Left ventricle myocardium inferior (tissue), 1 donor: Measurements from ENCODE around the gene SRP9. TPM values are rescaled to one million over a fixed set of nuclear protein-coding genes. Genes with fewer than 3 reads are reported as not detected.
A peak's percentile ranks its signal among the peaks of the same experiment; 100 is the strongest.

ENCODE experiments used
- DNase-seq: peaks from one replicate; pipeline ENCODE4 v3.0.0-alpha.2; 2020
- H3K27ac ChIP-seq: fragments of 200-600 bp; replicated peaks from 2 replicates; pipeline ENCODE4 v1.8.0; 2021
- H3K27me3 ChIP-seq: fragments of 200-600 bp; 2 replicates; pipeline ENCODE4 v1.8.0; 2021; ENCODE audit warnings: low read depth
- H3K36me3 ChIP-seq: fragments of 200-600 bp; 2 replicates; pipeline ENCODE4 v1.8.0; 2021
- H3K4me1 ChIP-seq: fragments of 200-600 bp; 2 replicates; pipeline ENCODE4 v1.8.0; 2021
- H3K4me3 ChIP-seq: fragments of 200-600 bp; 2 replicates; pipeline ENCODE4 v1.8.0; 2021; ENCODE audit warnings: mild to moderate bottlenecking, moderate library complexity
- H3K9me3 ChIP-seq: fragments of 200-600 bp; replicated peaks from 2 replicates; pipeline ENCODE4 v1.8.0; 2021
- intact Hi-C: fragments of 100-400 bp; cut with micrococcal nuclease; formaldehyde crosslinking; loops from one replicate; pipeline ENCODE4 v1.11.0; 2022
- total RNA-seq: library from RNA; stranded (reverse); fragmentation: NEBNext Ultra II Directional; extraction: Animal tissue kit (Norgen Biotek cat#: 25700); gene quantifications from one replicate; pipeline ENCODE4 v1.2.1, GENCODE V29; 2021
- TF ChIP-seq, protein P1 (sequence below): fragments of 200-600 bp; IDR thresholded peaks from 2 replicates; pipeline ENCODE4 v1.8.0; 2021; ENCODE audit warnings: antibody characterized with exemption, mild to moderate bottlenecking, borderline replicate concordance
- donor health status: DM: no; HTN: yes; CAD: no; lungs with severe emphysema.

SRP9 gene
- total RNA-seq, 1 donor from 2014 or later, result 205 TPM

DNA sequence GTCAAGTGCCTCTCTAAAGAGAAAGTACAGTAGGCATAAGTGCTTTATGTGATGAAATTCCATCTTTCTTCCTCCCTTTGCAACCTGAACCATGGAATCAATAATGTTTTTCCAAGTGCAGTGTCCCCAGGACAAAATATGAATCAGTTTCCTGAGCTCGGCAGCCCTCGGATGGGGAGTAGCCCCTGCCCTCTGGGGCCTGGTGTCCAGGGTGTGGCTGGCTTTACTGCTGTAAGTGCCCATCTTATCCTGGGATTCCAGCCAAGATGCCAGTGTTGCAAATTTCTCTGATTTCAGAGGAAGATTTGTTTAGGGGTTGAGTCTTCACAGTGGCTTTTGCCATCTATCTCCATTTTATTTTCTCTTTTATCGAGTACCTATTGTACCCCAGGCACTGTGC is 40.5 kb upstream of the SRP9 start:
- no peaks in the 10 kb centered on the region for H3K27me3 ChIP-seq
- H3K9me3 ChIP-seq, result no peaks in the 10 kb centered on the region
- peak overlapping the region; percentile 79 for H3K27ac ChIP-seq
- H3K4me1 ChIP-seq, result peaks cover 25% of the 10 kb centered on the region
- TF ChIP-seq, protein P1, sequence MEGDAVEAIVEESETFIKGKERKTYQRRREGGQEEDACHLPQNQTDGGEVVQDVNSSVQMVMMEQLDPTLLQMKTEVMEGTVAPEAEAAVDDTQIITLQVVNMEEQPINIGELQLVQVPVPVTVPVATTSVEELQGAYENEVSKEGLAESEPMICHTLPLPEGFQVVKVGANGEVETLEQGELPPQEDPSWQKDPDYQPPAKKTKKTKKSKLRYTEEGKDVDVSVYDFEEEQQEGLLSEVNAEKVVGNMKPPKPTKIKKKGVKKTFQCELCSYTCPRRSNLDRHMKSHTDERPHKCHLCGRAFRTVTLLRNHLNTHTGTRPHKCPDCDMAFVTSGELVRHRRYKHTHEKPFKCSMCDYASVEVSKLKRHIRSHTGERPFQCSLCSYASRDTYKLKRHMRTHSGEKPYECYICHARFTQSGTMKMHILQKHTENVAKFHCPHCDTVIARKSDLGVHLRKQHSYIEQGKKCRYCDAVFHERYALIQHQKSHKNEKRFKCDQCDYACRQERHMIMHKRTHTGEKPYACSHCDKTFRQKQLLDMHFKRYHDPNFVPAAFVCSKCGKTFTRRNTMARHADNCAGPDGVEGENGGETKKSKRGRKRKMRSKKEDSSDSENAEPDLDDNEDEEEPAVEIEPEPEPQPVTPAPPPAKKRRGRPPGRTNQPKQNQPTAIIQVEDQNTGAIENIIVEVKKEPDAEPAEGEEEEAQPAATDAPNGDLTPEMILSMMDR, result no peak
- no peak overlapping the region for H3K4me3 ChIP-seq
- intact Hi-C loops, result no loop called here
- H3K36me3 ChIP-seq, result no peaks in the 10 kb centered on the region
- no peak for DNase-seq

DNA sequence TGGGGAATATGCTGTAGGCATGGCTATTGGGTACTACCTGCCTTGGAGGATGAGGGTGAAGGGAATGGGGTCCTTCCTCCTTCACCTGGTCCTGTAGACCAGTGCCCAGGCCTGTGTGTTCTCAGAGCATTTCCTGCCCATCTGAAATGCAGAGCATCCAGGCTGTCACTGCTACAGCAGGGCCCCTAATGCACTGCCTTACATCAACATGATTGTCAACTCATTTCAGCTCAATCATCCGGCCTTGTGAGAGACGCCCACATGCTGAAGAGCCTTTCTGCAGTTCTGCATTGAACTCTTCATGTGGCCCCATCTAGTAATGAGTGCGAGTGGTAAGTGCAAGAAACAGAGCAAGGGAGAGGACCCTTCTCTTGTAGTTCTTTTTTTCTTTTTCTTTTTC is 39.8 kb upstream of the SRP9 start:
- TF ChIP-seq, protein P1, result no peak
- Histone ChIP-seq H3K36me3 (no peaks in the 10 kb centered on the region), H3K9me3 (no peaks in the 10 kb centered on the region), H3K4me1 (peaks cover 25% of the 10 kb centered on the region), H3K27ac (no peak overlapping the region), H3K4me3 (no peak overlapping the region), H3K27me3 (no peaks in the 10 kb centered on the region)
- no peak for DNase-seq
- intact Hi-C loops, result no loop called here

DNA sequence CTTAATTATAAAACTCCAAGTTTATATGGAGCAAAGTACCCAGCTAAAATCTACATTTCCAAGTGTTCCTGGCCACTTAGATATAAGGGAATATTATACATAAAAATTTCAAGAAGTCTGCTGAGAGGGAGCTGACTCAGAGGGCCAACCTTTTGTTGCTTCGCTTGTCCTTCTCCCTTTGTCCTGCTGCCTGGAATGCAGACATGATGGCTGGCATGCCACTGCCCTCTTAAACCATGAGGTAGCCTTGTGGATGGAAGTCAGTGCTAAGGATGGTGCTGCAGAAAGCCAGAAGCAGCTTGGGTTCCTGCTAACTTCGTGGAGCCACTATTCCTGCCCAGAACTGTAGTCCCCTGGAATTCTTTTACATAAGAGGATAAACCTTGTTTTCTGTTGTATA is 38.9 kb upstream of the SRP9 start:
- Histone ChIP-seq H3K4me3 (no peak overlapping the region), H3K9me3 (no peaks in the 10 kb centered on the region), H3K27me3 (no peaks in the 10 kb centered on the region), H3K36me3 (no peaks in the 10 kb centered on the region), H3K4me1 (peaks cover 25% of the 10 kb centered on the region), H3K27ac (no peak overlapping the region)
- intact Hi-C loops, result no loop called here
- TF ChIP-seq, protein P1, result no peak
- no peak for DNase-seq

DNA sequence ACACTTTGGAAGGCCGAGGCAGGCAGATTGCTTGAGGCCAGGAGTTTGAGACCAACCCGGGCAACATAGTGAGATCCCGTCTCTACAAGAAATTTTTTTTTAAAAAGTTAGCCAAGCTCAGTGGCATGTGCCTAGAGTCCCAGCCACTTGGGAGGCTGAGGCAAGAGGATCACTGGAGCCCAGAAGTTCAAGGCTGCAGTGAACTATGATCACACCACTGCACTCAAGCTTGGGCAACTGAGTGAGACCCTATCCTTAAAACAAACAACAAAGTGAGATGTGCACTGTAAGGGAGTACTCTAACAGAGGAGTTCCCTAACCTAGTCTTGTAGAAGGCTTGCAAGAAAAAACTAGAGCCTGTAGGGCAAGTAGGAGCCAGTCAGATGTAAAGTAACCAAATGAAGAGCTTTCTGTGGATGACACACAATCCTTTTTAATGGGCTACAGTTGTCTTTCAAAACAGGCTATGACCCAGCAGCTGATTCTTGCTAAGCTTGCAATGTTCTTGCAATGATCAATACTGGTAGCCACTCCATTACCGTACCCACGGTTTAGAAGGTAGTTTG is 38.0 kb upstream of the SRP9 start:
- Histone ChIP-seq H3K27ac (no peak overlapping the region), H3K36me3 (no peaks in the 10 kb centered on the region), H3K9me3 (no peaks in the 10 kb centered on the region), H3K27me3 (no peaks in the 10 kb centered on the region), H3K4me1 (peaks cover 25% of the 10 kb centered on the region), H3K4me3 (no peak overlapping the region)
- intact Hi-C loops, result no loop called here
- TF ChIP-seq, protein P1, result no peak
- no peak for DNase-seq

DNA sequence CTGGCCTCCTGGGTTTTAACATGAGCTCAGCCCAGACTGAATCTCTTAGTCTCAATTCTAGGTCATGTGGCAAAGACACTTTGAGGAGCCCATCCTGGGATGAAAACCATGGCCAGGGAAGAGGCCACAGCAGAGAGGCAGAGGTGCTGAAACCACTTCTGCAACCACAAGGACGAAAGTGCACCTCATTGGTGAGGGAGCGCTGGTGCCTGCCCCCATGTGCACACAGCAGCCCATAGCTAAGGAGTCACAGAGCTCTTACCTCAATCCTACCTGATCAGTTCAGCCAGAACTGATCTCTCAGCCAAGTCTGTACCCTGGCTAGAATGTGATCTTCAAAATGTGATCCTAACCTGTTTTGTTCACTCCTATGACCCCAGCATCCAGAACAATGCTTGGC is 32.9 kb upstream of the SRP9 start:
- Histone ChIP-seq H3K4me1 (peaks cover 32% of the 10 kb centered on the region), H3K27ac (no peak overlapping the region), H3K36me3 (no peaks in the 10 kb centered on the region), H3K9me3 (no peaks in the 10 kb centered on the region), H3K4me3 (no peak overlapping the region), H3K27me3 (no peaks in the 10 kb centered on the region)
- TF ChIP-seq, protein P1, result no peak
- no peak for DNase-seq
- intact Hi-C loops, result no loop called here

DNA sequence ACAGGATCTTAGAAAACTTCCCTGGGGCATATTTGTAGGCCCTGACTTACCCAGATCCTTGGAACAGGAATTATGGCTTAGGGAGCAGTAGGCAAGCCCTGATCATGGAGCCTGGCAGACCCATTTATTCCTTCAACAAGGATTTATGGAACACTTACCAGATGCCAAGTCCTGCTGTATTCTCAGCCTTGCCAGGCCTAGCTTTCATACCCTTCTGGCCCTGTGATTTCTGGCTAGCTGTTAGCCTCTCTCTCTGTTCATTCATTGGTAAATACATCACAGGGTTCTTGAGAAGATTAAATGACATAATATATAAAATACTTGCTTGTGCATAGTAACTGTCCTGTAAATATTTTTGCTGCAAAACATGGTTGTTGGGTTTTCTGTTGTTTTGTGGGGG is 32.4 kb upstream of the SRP9 start:
- H3K27ac ChIP-seq, result peak overlapping the region; percentile 94
- H3K36me3 ChIP-seq, result no peaks in the 10 kb centered on the region
- TF ChIP-seq, protein P1, result no peak
- peaks cover 33% of the 10 kb centered on the region for H3K4me1 ChIP-seq
- intact Hi-C loops, result no loop called here
- no peak overlapping the region for H3K4me3 ChIP-seq
- no peaks in the 10 kb centered on the region for H3K27me3 ChIP-seq
- no peaks in the 10 kb centered on the region for H3K9me3 ChIP-seq
- DNase-seq, result no peak
